ENCODE data around the gene TMEM204.
A peak's percentile ranks its signal among the peaks of the same experiment; 100 is the strongest.

The TMEM204 gene

GRCh38 chr16:1564325-1564724 is 30.9 kb downstream of the TMEM204 start:
- TF ChIP-seq CTCF (conservative IDR thresholded peaks at IDR 0.05) = 0 out of 2 replicates have a peak, but pooled peaks have one; percentile 18
- no peak overlapping the region for H3K27ac ChIP-seq

- no peak for TF ChIP-seq CTCF (conservative IDR thresholded peaks at IDR 0.05)
- no peak overlapping the region for H3K27ac ChIP-seq
Measured at GRCh38 chr16:1565083-1565805, 31.8 kb downstream of the TMEM204 start.

GRCh38 chr16:1567988-1568387 is 34.5 kb downstream of the TMEM204 start:
- TF ChIP-seq CTCF (conservative IDR thresholded peaks at IDR 0.05) = no peak
- no peak overlapping the region for H3K27ac ChIP-seq

- no peak for TF ChIP-seq CTCF (conservative IDR thresholded peaks at IDR 0.05)
- no peak overlapping the region for H3K27ac ChIP-seq
Measured at GRCh38 chr16:1571012-1571671, 37.7 kb downstream of the TMEM204 start.

GRCh38 chr16:1572673-1573072 is 39.2 kb downstream of the TMEM204 start:
- H3K27ac ChIP-seq = no peak overlapping the region
- no peak for TF ChIP-seq CTCF (conservative IDR thresholded peaks at IDR 0.05)

GRCh38 chr16:1573301-1573700 is 39.8 kb downstream of the TMEM204 start:
- H3K27ac ChIP-seq = no peak overlapping the region
- no peak for TF ChIP-seq CTCF (conservative IDR thresholded peaks at IDR 0.05)

GRCh38 chr16:1575578-1575977 is 42.1 kb downstream of the TMEM204 start:
- no peak for TF ChIP-seq CTCF (conservative IDR thresholded peaks at IDR 0.05)
- H3K27ac ChIP-seq = no peak overlapping the region

All from VCaP (cell line).